ENCODE measurements around the gene TMEM74B.

TMEM74B gene

GRCh38 chr20:1205802-1206201 is 21.0 kb upstream of the TMEM74B start:
- no peak for DNase-seq (ENCODE audit: low spot score)

GRCh38 chr20:1204576-1204975 is 19.8 kb upstream of the TMEM74B start:
- no peak for DNase-seq (ENCODE audit: low spot score)

DNA sequence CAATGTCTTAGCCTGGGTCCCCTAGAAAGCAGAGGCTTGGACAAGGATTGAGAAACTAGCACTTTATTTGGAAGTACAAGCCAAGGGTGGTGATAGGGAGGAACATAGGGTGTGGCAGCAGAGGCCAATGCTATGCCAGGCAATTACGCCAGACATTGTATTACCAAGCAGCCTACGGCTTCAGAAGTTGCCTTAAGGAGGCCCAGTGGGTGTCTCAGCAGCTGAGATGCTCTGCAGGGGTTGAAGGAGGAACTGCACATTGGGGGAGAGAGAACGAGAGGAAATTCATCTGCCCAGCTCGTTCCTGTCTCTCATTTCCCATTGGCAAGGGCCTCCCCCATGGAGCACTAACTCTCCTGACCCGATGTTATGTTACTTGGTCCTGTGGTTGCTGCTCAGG is 19.3 kb upstream of the TMEM74B start:
- DNase-seq (ENCODE audit: low spot score) = no peak

- DNase-seq (ENCODE audit: low spot score) = no peak
These were observed 18.8 kb upstream of the TMEM74B start for GRCh38 chr20:1203630-1204029.

GRCh38 chr20:1202762-1203504 is 18.2 kb upstream of the TMEM74B start, which contains the start of gene C20orf202:
C20orf202 (plus strand) TSS chr20:1203454; CDS start chr20:1203586, 132 bp downstream.
- no peak for DNase-seq (ENCODE audit: low spot score)

DNA sequence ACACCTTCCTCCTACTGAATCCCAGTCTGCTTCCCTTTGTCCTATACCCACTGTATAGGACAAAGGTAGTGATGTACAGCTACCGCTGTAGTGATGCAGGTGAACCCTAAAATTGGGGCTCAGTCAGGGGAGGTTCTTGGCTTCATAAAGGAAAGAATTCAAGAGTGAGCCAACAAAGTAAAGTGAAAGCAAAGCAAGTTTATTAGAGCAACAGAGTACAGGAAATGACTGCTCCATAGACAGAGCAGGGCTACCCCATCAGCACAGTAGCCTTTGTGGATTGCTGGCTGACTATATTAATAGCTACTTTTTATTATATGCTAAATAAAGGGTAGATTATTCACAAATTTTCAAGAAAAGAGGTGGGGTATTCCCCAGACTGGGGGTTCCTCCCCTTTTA is 15.2 kb upstream of the TMEM74B start:
- no peak for DNase-seq (ENCODE audit: low spot score)

- no peak for DNase-seq (ENCODE audit: low spot score)
These were observed 14.6 kb upstream of the TMEM74B start for GRCh38 chr20:1199212-1199873.

DNA sequence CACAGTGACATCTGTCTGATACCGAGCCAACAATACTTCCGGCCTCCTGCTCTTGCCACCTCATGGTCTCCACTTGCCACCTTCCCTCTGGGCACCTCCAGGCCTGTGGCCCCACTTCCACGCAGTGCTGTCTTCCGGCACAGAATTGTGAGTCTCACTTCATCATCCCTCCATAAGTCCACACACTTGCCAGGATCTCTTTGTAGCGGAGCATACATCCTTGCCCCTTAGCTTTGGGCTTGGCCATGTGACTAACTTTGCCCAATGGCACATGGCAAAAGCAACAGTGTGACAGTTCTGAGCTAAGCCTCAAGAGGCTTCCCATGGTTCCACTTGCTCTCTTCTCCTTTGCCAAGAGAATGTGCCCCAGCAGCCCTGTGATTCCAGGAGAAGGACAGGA is 14.0 kb upstream of the TMEM74B start:
- no peak for DNase-seq (ENCODE audit: low spot score)

DNA sequence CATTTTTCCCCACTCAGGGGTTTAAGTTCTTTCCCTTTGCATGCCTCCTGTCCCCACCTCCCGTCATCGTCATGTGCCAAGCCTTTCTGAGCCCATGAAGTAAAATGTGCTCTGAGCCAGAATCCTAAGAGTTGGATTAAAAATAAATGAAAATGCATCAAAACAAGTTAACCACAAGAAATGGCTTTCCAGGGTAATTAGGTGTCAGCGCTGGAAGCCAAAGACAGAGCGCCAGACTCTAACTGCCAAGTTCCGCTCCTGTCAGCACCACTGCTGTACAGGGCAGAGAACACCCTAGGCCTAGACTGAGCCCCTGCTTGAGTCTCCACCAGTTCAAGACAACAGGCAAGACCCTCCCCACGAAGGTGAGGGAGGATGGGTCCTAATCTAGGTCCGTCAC is 13.0 kb upstream of the TMEM74B start:
- no peak for DNase-seq (ENCODE audit: low spot score)

DNA sequence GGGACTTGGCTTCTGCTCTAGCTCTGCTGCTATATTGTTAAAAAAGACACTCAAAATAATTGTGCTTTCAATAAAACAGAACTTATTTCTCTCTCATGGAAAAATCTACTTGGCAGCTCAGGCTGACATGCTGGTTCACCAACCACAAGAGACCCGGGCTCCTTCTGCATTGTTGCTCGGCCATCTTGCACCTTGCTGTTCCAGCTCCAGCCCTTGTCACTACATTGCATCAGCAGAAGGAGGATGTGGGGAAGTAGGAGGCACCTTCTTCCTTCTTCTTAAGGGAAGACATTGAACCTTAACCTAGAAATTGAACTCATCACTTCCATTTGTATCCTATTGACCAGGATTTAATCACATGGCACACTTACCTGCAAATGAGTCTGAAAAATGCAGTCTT is 11.9 kb upstream of the TMEM74B start:
- no peak for DNase-seq (ENCODE audit: low spot score)

DNA sequence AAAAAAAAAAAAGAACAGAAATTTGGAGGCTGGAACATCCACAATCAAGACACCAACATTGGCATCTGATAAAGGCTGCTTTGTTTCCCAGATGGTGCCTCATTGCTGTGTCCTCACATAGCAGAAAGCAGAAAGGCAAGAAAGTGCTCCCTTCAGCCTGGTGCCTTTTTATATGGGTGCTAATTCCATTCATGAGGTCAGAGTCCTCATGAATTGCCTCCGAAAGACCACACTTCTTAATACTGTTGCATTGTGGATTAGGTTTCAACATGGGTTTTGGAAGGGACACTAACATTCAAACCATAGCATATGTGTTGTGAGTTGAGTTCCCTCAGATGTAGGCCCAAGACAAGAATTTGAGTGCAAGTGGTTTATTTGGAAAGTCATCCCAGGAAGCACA is 10.4 kb upstream of the TMEM74B start:
- DNase-seq (ENCODE audit: low spot score) = no peak

GRCh38 chr20:1191299-1191698 is 6.5 kb upstream of the TMEM74B start:
- no peak for DNase-seq (ENCODE audit: low spot score)

GRCh38 chr20:1190847-1191246 is 6.1 kb upstream of the TMEM74B start:
- DNase-seq (ENCODE audit: low spot score) = no peak

DNA sequence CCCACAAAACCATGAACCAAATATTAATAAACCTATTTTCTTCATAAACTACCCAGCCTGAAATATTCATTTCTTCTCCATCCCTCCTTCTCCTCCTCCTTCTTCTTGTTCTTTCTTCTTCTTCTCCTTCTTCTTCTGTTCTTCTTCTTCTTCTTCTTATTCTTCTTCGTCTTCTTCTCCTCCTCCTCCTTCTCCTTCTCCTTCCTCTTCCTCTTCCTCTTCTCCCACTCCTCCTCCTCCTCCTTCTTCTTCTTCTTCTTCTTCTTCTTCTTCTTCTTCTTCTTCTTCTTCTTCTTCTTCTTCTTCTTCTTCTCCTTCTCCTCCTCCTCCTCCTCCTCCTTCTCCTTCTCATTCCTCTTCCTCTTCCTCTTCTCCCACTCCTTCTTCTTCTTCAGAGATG is 5.0 kb upstream of the TMEM74B start:
- DNase-seq (ENCODE audit: low spot score) = no peak

DNA sequence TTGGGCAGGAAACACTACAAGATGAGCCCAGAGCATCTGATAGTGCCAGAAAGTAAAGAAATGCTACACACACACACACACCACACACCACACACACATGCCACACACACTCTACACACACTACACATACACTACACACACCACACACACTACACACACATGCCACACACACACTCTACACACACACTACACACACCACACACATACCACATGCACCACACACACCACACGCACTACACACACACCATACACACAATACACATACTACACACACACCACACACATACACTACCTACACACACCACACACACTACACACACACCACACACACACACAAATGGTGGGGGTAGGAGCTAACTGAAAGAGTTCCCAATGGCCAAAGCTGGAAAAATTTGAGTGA is 3.6 kb upstream of the TMEM74B start:
- no peak for DNase-seq (ENCODE audit: low spot score)

DNA sequence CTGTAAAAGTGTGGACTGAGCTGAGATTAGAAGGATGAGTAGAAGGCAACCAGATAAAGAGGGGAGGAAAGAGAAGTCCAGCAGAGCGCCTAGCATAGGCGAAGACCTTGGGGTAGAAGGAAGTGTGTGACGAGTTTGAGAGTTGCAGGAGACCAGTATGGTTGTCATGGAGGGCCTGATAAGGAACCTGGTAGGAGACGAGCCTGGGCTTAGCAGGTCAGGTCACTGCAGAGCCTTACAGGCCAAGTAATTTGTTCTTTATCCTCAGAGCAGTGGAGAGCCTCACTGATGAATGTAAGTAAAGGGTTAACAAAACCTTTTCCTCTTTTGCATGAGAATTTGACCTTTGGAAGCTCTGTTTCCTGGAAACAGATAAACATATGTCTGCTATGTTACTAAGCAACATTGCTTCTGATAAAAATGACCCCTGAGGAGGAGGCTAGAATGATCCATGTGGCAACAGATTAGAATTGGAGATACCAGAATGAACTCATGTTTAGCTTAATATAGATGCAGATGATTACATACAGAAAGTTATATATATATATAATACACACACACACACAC is 2.9 kb upstream of the TMEM74B start:
- DNase-seq (ENCODE audit: low spot score) = no peak

- no peak for DNase-seq (ENCODE audit: low spot score)
These were observed 1.7 kb upstream of the TMEM74B start for GRCh38 chr20:1186367-1186991.

GRCh38 chr20:1185790-1186334 is 1.1 kb upstream of the TMEM74B start:
- DNase-seq (ENCODE audit: low spot score) = peak; percentile 62

DNA sequence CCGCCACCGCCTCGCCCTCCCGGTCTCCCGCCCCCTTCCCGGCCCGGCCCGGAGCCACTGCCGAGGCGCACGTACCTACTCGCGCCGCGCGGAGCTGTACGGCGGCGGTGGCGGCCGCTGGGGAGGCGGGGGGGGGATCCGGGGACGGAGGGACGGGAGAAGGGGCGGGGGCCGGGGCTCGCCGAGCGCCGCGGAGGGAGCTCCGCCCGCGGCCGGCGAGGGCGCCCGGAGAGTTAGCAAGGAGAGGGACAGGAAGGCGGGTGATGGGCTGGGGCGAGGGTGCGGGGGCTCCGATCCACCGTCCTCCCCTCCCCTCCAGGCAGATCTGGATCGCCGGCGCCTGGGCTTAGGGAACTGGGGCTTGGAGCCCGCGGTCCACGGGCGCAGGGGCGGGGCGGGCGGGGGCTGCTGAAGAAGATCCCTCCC is 548 bp upstream of the TMEM74B start:
- no peak for DNase-seq (ENCODE audit: low spot score)

- DNase-seq (ENCODE audit: low spot score) = no peak
These were observed 532 bp downstream of the TMEM74B start for GRCh38 chr20:1184260-1184637.

GRCh38 chr20:1183153-1183552 is 1.6 kb downstream of the TMEM74B start:
- no peak for DNase-seq (ENCODE audit: low spot score)

GRCh38 chr20:1182106-1182505 is 2.7 kb downstream of the TMEM74B start:
- no peak for DNase-seq (ENCODE audit: low spot score)

- no peak for DNase-seq (ENCODE audit: low spot score)
These were observed 3.8 kb downstream of the TMEM74B start for GRCh38 chr20:1180949-1181348.
